Measurements from ENCODE around the gene TNS3.
"Not testable (repeated sequence)": the region's sequence is repeated elsewhere in the genome, so short reads cannot be mapped to it uniquely, and the experiment has no call there.

The TNS3 gene

GRCh38 chr7:47454069-47454973, 127.6 kb downstream of the TNS3 start:
- no peak for FAIRE-seq
- DNase-seq (ENCODE audit: low spot score), result no peak

DNA sequence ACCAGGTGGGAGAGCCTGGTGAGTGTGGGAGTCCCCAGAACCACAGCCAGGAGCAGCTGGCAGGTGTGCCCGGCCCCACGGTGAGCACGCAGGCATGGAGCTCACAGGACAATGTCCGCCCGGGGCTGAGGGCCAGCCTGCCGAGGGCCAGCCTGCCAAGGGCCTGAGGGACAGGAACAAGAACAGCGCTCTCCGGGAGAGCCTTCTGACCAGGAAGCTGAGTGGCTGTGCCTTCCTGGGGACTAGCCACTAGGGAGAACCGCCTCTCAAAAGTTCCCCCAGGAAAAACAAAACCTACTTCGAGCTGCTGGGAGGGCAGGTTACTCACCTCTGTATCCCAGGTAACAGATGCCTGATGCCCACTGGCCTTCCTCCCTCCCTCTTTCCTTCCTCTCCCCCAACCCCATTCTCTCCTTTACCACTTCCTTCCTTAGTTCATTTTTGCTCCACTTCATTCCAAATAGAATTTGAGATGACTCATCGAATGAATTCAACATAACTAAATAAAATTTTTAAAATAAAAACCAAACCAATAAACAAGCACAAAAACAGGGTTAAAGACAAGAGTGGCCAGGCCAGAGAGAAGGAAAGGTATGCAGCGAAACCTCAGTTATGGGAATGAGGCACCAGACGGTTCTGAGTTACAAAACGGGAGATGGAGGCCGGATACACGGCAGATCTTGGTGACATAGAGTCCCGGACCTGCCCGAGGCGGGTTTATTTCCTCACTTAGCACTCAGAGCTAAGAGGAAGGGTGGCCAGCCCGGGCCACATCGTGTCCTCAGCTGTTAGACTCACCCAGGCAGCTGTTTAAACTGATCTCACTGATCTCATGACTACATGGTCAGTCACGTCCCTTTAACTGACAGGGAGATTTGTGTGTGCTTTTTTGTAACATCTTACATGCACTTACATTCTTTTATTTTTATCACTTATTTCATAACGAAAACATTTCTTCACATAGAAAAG, 128.5 kb downstream of the TNS3 start:
- DNase-seq (ENCODE audit: low spot score) (peak; percentile 87), FAIRE-seq (peak; percentile 90)

DNA sequence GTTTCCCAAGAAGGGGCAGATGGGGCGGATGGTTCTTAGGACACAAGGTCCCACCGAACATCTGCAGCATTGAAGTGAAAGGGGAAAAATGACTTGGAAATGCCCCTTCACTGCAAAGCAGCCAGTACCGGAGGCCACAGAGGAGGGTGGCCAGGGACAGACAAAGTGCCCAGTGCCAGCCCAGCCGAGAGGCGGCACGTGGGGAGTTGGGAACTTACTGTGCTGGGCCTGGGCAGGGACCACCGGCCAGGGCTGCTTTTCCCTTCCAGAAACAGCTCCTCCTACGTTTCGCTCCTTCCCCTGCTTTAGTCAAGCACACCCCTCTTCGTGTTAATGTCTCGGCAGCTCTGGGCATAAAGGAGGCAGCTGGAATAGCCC, 129.2 kb downstream of the TNS3 start:
- DNase-seq (ENCODE audit: low spot score), result no peak
- FAIRE-seq, result no peak

- FAIRE-seq (no peak), DNase-seq (ENCODE audit: low spot score) (no peak)
These were observed 129.6 kb downstream of the TNS3 start for GRCh38 chr7:47452295-47452694.

DNA sequence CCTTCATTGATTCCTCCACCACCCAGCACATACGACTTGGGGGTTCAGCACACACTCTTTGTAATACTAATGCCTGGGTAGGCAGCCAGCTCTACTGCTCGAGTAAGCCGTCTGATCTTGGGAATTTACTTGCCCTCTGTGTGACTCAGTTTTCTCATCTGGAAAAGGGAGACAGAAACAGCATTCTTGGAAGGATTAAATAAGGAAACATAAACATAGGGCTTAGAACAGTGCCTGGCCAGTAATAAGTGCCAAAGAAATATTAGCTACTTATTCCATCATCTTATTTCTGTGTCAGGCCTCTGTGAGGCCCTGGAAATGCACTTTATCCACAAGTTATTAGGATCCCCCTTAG, 130.1 kb downstream of the TNS3 start:
- DNase-seq (ENCODE audit: low spot score) (peak; percentile 44), FAIRE-seq (peak; percentile 10)

- DNase-seq (ENCODE audit: low spot score) (peak; percentile 46), FAIRE-seq (peak; percentile 83)
These were observed 131.9 kb downstream of the TNS3 start for GRCh38 chr7:47449810-47450590.

GRCh38 chr7:47448971-47449370, 132.9 kb downstream of the TNS3 start:
- no peak for DNase-seq (ENCODE audit: low spot score)
- FAIRE-seq, result no peak

DNA sequence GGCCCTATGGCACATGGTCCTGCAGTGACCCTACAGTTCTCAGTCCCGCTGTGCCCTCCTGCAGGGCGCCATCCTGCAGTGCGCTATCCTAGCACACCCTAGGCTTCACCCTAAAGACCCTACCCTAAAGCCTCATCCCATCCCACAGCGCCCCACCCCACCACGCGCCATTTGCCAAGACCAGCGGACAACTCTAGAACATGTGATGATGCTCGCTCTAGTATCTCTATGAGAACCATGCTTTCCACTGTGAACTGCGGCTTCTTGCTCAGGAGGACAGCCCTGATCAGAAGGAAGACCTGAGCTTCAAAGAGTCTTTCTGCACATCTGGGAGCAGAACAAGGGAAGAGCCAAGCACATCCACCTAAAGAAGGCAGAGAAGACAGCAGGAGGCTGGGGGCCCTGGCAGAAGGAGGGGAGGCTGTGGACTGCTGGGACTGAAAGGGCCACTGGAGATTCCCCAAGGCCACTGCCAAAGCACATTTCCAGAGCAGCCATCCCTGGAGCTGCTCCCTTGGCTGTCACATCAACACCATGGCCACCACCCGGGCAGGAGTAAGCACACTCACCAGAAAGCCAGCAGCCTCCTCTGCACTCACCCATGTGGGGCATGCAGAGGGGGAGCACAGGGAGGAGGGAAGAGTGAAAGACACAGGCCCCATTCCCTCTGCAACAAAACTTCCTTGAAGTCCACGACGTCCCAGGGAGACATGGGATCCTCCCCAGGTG, 134.1 kb downstream of the TNS3 start:
- FAIRE-seq, result no peak

GRCh38 chr7:47446871-47447466, 134.9 kb downstream of the TNS3 start:
- no peak for DNase-seq (ENCODE audit: low spot score)
- FAIRE-seq, result no peak

More for the DNA sequence above, 134.1 kb downstream of the TNS3 start:
- no peak for DNase-seq (ENCODE audit: low spot score)

- FAIRE-seq, result no peak
- no peak for DNase-seq (ENCODE audit: low spot score)
These were observed 137.4 kb downstream of the TNS3 start for GRCh38 chr7:47444376-47445098.

DNA sequence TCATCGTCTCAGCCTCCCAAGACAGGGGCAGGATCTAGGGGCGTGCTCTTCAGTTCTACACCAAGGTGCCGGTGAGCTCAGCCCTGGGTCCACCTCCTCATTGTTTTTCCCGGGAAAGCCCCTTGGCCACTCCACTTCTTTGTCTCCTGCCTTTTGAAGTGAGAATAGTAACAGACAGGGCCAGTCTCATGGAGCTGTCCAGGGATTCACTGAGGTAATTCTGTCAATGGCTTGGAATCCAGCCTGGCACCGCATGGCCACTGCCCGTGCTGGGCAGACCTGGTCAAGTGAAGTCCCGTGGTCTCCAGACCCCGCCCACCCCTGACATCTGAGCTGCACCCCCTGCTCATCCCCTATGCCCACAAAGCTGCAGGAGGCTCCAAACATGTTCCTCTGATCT, 138.9 kb downstream of the TNS3 start:
- DNase-seq (ENCODE audit: low spot score) (no peak), FAIRE-seq (no peak)

GRCh38 chr7:47442605-47442865, 139.4 kb downstream of the TNS3 start:
- no peak for DNase-seq (ENCODE audit: low spot score)
- no peak for FAIRE-seq

DNA sequence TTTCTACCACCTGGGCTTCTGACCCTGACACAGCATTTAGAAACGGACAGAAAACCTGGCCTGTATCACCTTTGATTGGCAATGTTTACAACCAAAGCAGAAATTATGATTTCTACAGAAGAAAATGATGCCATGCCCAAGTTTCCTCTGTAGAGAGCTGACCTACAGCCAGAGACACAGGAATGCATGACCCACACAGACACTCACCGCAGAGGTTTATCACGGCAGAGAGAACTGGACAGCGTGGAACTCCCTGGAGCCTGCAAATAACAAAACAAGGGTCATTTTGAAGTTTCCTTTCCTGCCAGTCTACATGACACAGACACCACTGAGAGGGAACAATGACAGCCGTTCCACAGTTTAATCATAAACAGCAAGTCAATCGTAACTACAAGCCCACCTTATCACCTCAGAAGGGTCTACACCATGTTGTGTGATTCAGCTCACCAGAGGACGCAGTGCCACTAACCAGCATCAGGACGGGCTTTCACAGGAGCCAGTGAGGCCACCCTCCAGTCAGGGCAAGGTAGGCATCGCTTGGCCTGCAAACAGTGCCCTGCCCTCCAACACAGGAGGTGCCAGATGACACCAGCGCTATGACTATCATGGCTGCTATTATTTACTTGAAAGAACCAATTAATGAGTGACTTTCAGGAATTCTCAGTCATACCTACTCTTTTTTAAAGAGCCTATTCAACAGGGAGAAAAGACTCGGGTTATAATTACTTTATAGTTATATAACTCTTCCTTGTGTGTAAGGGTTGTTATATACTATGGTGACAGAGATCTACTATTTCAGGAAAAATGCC, 139.9 kb downstream of the TNS3 start:
- DNase-seq (ENCODE audit: low spot score), result peak; percentile 16
- no peak for FAIRE-seq

GRCh38 chr7:47441048-47441447, 140.9 kb downstream of the TNS3 start:
- not testable (repeated sequence) for FAIRE-seq

GRCh38 chr7:47440320-47440719, 141.6 kb downstream of the TNS3 start:
- FAIRE-seq, result no peak

More at GRCh38 chr7:47441048-47441447, 140.9 kb downstream of the TNS3 start:
- not testable (repeated sequence) for DNase-seq (ENCODE audit: low spot score)

GRCh38 chr7:47439181-47439667, 142.7 kb downstream of the TNS3 start:
- FAIRE-seq, result no peak
- DNase-seq (ENCODE audit: low spot score), result no peak

More at GRCh38 chr7:47440320-47440719, 141.6 kb downstream of the TNS3 start:
- no peak for DNase-seq (ENCODE audit: low spot score)

DNA sequence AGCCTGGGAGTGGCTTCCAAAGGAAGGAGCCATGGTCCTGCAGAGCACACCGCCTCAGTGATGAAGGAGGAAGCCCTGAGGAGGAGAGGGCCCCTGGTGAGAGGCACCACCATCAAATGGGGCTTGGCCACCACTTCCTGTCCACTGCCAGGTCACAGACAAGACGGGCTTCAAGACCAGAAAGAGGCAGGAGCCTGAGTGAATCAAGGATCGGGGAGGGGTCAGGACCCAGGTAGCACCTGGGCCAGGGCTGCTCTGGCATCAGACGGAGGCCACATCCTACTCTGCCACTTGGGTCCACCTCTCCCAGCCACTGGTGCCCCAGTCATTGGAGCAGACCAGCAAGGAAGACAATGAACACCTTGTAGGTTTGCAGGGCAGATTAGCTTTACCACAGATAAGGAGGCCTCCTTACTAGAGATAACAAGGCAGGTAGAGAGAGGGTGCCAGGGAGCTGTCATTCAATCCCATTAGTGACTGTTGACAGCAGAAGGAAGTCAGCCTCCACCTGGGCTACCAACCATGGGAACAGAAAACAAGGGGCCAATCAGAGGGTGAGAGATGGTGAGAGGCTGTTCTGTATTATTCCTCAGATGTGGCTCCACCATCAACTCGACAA, 143.4 kb downstream of the TNS3 start:
- DNase-seq (ENCODE audit: low spot score), result no peak
- no peak for FAIRE-seq

DNA sequence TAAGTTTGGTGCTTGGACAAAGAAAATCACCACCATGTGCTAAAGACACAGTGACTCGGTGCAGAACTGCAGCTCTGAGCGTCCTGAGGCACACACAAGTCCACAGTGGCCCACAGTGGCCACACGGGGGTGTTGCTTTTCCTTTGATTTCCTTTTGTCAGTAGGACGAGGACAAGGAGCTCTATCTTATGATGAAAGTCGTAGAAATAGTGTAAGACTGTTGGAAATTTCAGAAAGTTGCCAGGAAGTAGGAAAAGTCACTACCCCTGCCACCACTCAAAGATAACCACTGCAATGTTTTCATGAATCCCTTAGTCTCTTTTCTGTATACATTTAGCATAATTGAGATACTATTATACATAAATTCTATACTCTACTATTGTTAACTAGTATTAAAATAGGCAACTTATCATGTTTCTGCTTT, 146.0 kb downstream of the TNS3 start:
- DNase-seq (ENCODE audit: low spot score) (peak; percentile 72), FAIRE-seq (peak; percentile 70)

All from RCC 7860 (cell line).